ENCODE data around the gene CABP2.
"Not testable (repeated sequence)": the region's sequence is repeated elsewhere in the genome, so short reads cannot be mapped to it uniquely, and the experiment has no call there.

The CABP2 gene

DNA sequence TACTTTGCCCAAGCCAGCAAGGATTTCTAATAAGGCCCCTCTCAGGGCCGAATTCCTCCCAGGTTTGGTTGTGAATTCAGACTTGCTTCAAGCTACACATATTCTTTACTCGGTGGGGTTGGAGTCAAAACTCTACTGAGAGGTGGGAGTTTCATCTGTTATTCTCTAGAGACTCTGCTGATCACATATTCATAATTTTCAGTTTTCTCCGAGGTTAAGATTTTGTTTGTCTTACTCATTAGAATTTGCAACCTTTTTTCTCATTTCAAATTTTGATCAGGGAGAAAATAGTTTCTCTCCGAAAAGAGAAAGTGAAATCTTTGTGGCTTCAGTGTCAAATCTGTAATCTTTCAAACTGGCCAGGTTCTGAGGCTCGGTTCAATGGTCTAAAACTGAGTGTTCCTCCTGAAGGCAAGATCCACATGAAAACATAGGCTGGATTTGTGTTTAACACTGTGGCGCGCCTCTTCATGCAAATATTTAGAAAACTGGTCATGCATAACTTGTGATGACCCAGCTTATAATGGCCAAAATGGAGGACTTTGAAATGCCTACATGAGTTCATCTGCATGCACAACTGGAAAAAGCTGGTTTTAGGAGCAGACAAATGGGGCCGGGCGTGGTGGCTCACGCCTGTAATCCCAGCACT lies 38.8 kb upstream of the CABP2 start:
- Histone ChIP-seq H3K27me3 (ENCODE audit: insufficient read depth, low read length, poor library complexity) (no peaks in the 10 kb centered on the region), H3K9me3 (ENCODE audit: insufficient read depth, low read length, severe bottlenecking) (no peaks in the 10 kb centered on the region), H3K4me1 (ENCODE audit: insufficient read depth, low read length) (0 out of 2 replicates have a peak, but pooled peaks cover 3% of the 10 kb centered on the region), H3K36me3 (ENCODE audit: insufficient read depth, low read length) (no peaks in the 10 kb centered on the region), H4K20me1 (ENCODE audit: insufficient read depth, low read length) (no peaks in the 10 kb centered on the region), H3K27ac (ENCODE audit: low read length) (no peak overlapping the region), H2AFZ (ENCODE audit: low read depth, low read length) (no peak overlapping the region), H3K4me2 (ENCODE audit: insufficient read depth, low read length) (no peak overlapping the region), H3K9ac (ENCODE audit: low read depth, low read length) (no peak overlapping the region), H3K4me3 (ENCODE audit: low read depth in 1 of 2, low read length in 2 of 2) (no peak overlapping the region), H3K79me2 (ENCODE audit: insufficient read depth, low read length) (no peaks in the 10 kb centered on the region)
- ATAC-seq (ENCODE audit: insufficient read depth, low read depth), result no peak
- no peak for DNase-seq
- TF ChIP-seq EZH2 (IDR thresholded peaks at IDR 0.05; ENCODE audit: borderline replicate concordance, low read depth, low read length, severe bottlenecking), result no peak
- TF ChIP-seq, protein P1, sequence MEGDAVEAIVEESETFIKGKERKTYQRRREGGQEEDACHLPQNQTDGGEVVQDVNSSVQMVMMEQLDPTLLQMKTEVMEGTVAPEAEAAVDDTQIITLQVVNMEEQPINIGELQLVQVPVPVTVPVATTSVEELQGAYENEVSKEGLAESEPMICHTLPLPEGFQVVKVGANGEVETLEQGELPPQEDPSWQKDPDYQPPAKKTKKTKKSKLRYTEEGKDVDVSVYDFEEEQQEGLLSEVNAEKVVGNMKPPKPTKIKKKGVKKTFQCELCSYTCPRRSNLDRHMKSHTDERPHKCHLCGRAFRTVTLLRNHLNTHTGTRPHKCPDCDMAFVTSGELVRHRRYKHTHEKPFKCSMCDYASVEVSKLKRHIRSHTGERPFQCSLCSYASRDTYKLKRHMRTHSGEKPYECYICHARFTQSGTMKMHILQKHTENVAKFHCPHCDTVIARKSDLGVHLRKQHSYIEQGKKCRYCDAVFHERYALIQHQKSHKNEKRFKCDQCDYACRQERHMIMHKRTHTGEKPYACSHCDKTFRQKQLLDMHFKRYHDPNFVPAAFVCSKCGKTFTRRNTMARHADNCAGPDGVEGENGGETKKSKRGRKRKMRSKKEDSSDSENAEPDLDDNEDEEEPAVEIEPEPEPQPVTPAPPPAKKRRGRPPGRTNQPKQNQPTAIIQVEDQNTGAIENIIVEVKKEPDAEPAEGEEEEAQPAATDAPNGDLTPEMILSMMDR (IDR thresholded peaks at IDR 0.05; ENCODE audit: borderline replicate concordance, extremely low read depth, low read length, poor library complexity, severe bottlenecking), result no peak

DNA sequence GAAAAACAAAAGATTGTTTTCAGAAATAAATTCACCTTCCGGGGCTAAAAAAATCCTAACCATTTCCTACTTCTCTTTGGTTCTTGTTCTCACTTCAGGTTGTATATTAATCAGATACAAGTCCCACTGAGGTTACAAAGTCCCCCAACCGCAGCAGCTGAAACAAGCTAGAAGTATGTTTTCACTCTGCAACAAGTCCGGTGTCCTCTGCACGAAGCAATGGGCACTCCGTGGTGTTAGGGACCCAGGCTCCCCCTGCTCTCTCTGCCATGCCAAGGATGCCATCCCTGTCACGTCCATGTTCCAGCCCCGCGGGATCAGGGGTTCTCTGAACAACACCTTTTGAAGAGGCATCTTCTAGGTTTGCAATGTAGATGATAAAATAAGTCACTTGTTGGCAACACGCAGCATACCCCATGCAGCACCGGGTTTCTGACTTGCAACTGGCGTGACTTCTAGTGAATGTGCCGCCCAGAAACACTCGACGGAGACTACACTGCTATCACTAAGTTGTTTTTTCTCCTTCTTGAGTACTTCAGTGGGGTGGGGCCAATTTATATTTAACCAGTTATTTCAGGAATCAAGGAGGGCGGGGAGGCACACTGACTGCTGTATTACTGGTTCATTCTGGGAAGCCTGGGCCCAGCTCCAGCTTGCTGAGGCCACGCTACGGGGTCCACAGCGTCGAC lies 35.0 kb upstream of the CABP2 start:
- TF ChIP-seq, protein P1 (IDR thresholded peaks at IDR 0.05; ENCODE audit: borderline replicate concordance, extremely low read depth, low read length, poor library complexity, severe bottlenecking), result no peak
- TF ChIP-seq EZH2 (IDR thresholded peaks at IDR 0.05; ENCODE audit: borderline replicate concordance, low read depth, low read length, severe bottlenecking), result no peak
- Histone ChIP-seq H3K9me3 (ENCODE audit: insufficient read depth, low read length, severe bottlenecking) (no peaks in the 10 kb centered on the region), H3K36me3 (ENCODE audit: insufficient read depth, low read length) (no peaks in the 10 kb centered on the region), H2AFZ (ENCODE audit: low read depth, low read length) (no peak overlapping the region), H3K79me2 (ENCODE audit: insufficient read depth, low read length) (no peaks in the 10 kb centered on the region), H3K4me1 (ENCODE audit: insufficient read depth, low read length) (0 out of 2 replicates have a peak, but pooled peaks cover 3% of the 10 kb centered on the region), H3K27ac (ENCODE audit: low read length) (no peak overlapping the region), H3K9ac (ENCODE audit: low read depth, low read length) (no peak overlapping the region), H4K20me1 (ENCODE audit: insufficient read depth, low read length) (no peaks in the 10 kb centered on the region), H3K4me3 (ENCODE audit: low read depth in 1 of 2, low read length in 2 of 2) (no peak overlapping the region), H3K27me3 (ENCODE audit: insufficient read depth, low read length, poor library complexity) (no peaks in the 10 kb centered on the region), H3K4me2 (ENCODE audit: insufficient read depth, low read length) (no peak overlapping the region)
- no peak for DNase-seq
- ATAC-seq (ENCODE audit: insufficient read depth, low read depth), result no peak

DNA sequence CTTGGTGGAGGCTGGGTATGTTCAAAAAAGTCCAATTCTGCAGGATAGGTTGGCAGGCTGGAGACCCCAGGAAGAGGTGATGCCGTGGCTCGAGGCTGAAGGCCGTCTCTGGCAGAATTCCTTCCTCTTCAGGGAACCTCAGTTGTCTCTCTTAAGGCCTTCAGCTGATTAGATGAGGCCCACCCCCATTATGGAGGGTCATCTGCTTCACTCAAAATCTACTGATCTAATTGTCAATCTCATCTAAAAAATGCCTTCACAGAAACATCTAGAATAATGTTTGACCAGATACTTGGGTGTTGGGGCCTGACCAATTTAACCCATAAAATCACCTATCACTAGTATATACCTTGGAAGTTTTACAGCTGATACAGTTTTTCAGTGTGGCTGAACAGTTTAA lies 33.0 kb upstream of the CABP2 start:
- no peak for DNase-seq
- ATAC-seq (ENCODE audit: insufficient read depth, low read depth), result no peak
- Histone ChIP-seq H3K9ac (ENCODE audit: low read depth, low read length) (no peak overlapping the region), H4K20me1 (ENCODE audit: insufficient read depth, low read length) (no peaks in the 10 kb centered on the region), H3K9me3 (ENCODE audit: insufficient read depth, low read length, severe bottlenecking) (peaks cover 6% of the 10 kb centered on the region), H3K4me2 (ENCODE audit: insufficient read depth, low read length) (no peak overlapping the region), H3K79me2 (ENCODE audit: insufficient read depth, low read length) (no peaks in the 10 kb centered on the region), H3K36me3 (ENCODE audit: insufficient read depth, low read length) (no peaks in the 10 kb centered on the region), H3K27me3 (ENCODE audit: insufficient read depth, low read length, poor library complexity) (no peaks in the 10 kb centered on the region), H3K4me3 (ENCODE audit: low read depth in 1 of 2, low read length in 2 of 2) (no peak overlapping the region), H3K4me1 (ENCODE audit: insufficient read depth, low read length) (no peaks in the 10 kb centered on the region), H2AFZ (ENCODE audit: low read depth, low read length) (no peak overlapping the region), H3K27ac (ENCODE audit: low read length) (no peak overlapping the region)
- TF ChIP-seq, protein P1 (IDR thresholded peaks at IDR 0.05; ENCODE audit: borderline replicate concordance, extremely low read depth, low read length, poor library complexity, severe bottlenecking), result no peak
- no peak for TF ChIP-seq EZH2 (IDR thresholded peaks at IDR 0.05; ENCODE audit: borderline replicate concordance, low read depth, low read length, severe bottlenecking)

DNA sequence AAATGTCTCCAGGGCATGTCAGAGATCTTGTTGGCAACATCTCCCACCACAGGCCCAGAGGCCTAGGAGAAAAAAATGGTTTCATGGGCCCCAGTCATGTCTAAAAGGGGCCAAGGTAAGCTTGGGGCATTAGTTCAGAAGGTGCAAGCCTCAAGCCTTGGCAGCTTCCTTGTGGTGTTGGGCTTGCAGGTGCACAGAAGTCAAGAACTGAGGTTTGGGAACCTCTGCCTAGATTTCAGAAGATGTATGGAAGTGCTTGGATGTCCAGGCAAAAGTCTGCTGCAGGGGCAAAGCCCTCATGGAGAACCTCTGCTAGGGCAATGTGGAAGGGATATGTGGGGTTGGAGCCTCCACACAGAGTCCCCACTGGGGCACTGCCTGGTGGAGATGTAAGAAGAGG lies 28.5 kb upstream of the CABP2 start:
- H3K27me3 ChIP-seq (ENCODE audit: insufficient read depth, low read length, poor library complexity); H3K4me3 ChIP-seq (ENCODE audit: low read depth in 1 of 2, low read length in 2 of 2); H2AFZ ChIP-seq (ENCODE audit: low read depth, low read length); DNase-seq; H3K27ac ChIP-seq (ENCODE audit: low read length); H4K20me1 ChIP-seq (ENCODE audit: insufficient read depth, low read length); ATAC-seq (ENCODE audit: insufficient read depth, low read depth); H3K9ac ChIP-seq (ENCODE audit: low read depth, low read length); H3K36me3 ChIP-seq (ENCODE audit: insufficient read depth, low read length); H3K4me1 ChIP-seq (ENCODE audit: insufficient read depth, low read length); H3K9me3 ChIP-seq (ENCODE audit: insufficient read depth, low read length, severe bottlenecking); H3K79me2 ChIP-seq (ENCODE audit: insufficient read depth, low read length); H3K4me2 ChIP-seq (ENCODE audit: insufficient read depth, low read length): not testable (repeated sequence)

Data from DND-41 (cell line).